Activated naive CD4-positive, alpha-beta T cell treated with anti-CD3 and anti-CD28 coated beads, Interleukin-2, amount 50 U/mL, for 16 hours (primary cell): ENCODE measurements around the gene KIF26B.

Source experiments
- DNase-seq: peaks from one replicate; pipeline ENCODE4 v3.0.0-alpha.2; 2020

KIF26B gene

GRCh38 chr1:245173446-245174211 lies 18.8 kb downstream of the KIF26B start:
- no peak for DNase-seq

- DNase-seq: no peak
Observed at GRCh38 chr1:245177071-245177900, 22.5 kb downstream of the KIF26B start.

- no peak for DNase-seq
Observed at GRCh38 chr1:245179706-245180105, 24.9 kb downstream of the KIF26B start.

- DNase-seq: no peak
Observed at GRCh38 chr1:245180496-245181157, 25.8 kb downstream of the KIF26B start.

- DNase-seq: no peak
Observed at GRCh38 chr1:245181158-245181517, 26.4 kb downstream of the KIF26B start.

- no peak for DNase-seq
Observed at GRCh38 chr1:245182028-245182427, 27.2 kb downstream of the KIF26B start.

GRCh38 chr1:245183429-245183828 lies 28.6 kb downstream of the KIF26B start:
- no peak for DNase-seq

GRCh38 chr1:245184779-245185178 lies 30.0 kb downstream of the KIF26B start:
- DNase-seq: no peak

GRCh38 chr1:245188403-245188802 lies 33.6 kb downstream of the KIF26B start:
- no peak for DNase-seq

- no peak for DNase-seq
Observed at GRCh38 chr1:245195398-245195797, 40.6 kb downstream of the KIF26B start.

GRCh38 chr1:245197121-245197520 lies 42.3 kb downstream of the KIF26B start:
- DNase-seq: no peak

GRCh38 chr1:245197911-245198379 lies 43.2 kb downstream of the KIF26B start:
- DNase-seq: no peak

GRCh38 chr1:245198748-245199516 lies 44.1 kb downstream of the KIF26B start:
- DNase-seq: no peak

GRCh38 chr1:245200146-245200545 lies 45.4 kb downstream of the KIF26B start:
- no peak for DNase-seq

GRCh38 chr1:245201201-245201600 lies 46.4 kb downstream of the KIF26B start:
- DNase-seq: no peak

GRCh38 chr1:245201827-245202226 lies 47.0 kb downstream of the KIF26B start:
- DNase-seq: no peak

- DNase-seq: no peak
Observed at GRCh38 chr1:245205396-245205795, 50.6 kb downstream of the KIF26B start.

GRCh38 chr1:245205864-245206263 lies 51.1 kb downstream of the KIF26B start:
- DNase-seq: no peak

- no peak for DNase-seq
Observed at GRCh38 chr1:245207056-245207638, 52.4 kb downstream of the KIF26B start.

GRCh38 chr1:245207801-245208200 lies 53.0 kb downstream of the KIF26B start:
- DNase-seq: no peak

- DNase-seq: no peak
Observed at GRCh38 chr1:245209658-245210435, 55.1 kb downstream of the KIF26B start.
